MM.1S (cell line): ENCODE results near the gene RPL10A.

Experiments
- CTCF ChIP-seq: fragments of 300-600 bp; sonication (generic); IDR thresholded peaks from 2 replicates; pipeline ENCODE4 v1.5.1; 2016; ENCODE audit warnings: antibody characterized with exemption, low read length, mixed read lengths
- EZH2 ChIP-seq: fragments of 300-600 bp; sonication (generic); optimal IDR thresholded peaks from 2 replicates; pipeline ENCODE3; 2017; ENCODE audit warnings: low read depth, mild to moderate bottlenecking, antibody characterized with exemption, low read length, mixed read lengths
- EZH2phosphoT487 ChIP-seq: fragments of 300-600 bp; sonication (generic); IDR thresholded peaks from 2 replicates; pipeline ENCODE4 v1.6.1; 2018; ENCODE audit warnings: antibody characterized with exemption, low read length

GRCh38 chr6:35429463-35429862 is 38.7 kb upstream of the RPL10A start:
- TF ChIP-seq CTCF (no peak), EZH2phosphoT487 (no peak), EZH2 (no peak)
